Endothelial cell of umbilical vein (primary cell): ENCODE measurements around the gene LEMD1. TPM values are rescaled to one million over a fixed set of nuclear protein-coding genes. Genes with fewer than 3 reads are reported as not detected.

Experiments used
- BruUV-seq: library from RNA; stranded (reverse); fragments of 400-500 nt; replicated peaks from 2 replicates; lab custom pipeline; 2021; lab: Mats Ljungman, UMichigan
- CTCF ChIA-PET: fragments of 300-600, 350-600 bp; sonication (Branson Sonifier 250); formaldehyde crosslinking; loops from one replicate; lab custom pipeline; 2021; ENCODE audit warnings: antibody characterized with exemption, inconsistent platforms; lab: Charles Lee
- POLR2A ChIA-PET: fragments of 300-600, 350-600 bp; sonication (Branson Sonifier 250); formaldehyde crosslinking; loops from one replicate; lab custom pipeline; 2021; ENCODE audit warnings: antibody characterized with exemption, inconsistent platforms; lab: Charles Lee
- DNase-seq: peaks from one replicate; pipeline ENCODE4 v3.0.0-alpha.2; 2011; ENCODE audit warnings: low read depth, low spot score
- FAIRE-seq: peaks from 2 replicates; lab custom pipeline; 2011; peaks lifted over from hg19 to GRCh38; lab: Jason Lieb, UNC
- H2AFZ ChIP-seq: 2 replicates; pipeline ENCODE4 v1.6.0; 2012; ENCODE audit warnings: low read depth, low read length, control low read depth, inconsistent platforms
- H3K27ac ChIP-seq: 2 replicates; pipeline ENCODE4 v1.5.1; 2011; ENCODE audit warnings: low read depth, mild to moderate bottlenecking, control low read depth, low read length, moderate library complexity; ENCODE audit not compliant: insufficient read depth
- H3K27me3 ChIP-seq, 2 experiments: 2 replicates each; pipeline versions ENCODE4 v1.6.0 to v1.6.1; 2011; ENCODE audit warnings: low read length in 2 of 2, mixed read lengths in 1 of 2; ENCODE audit not compliant: control insufficient read depth in 2 of 2, insufficient read depth in 2 of 2
- H3K36me3 ChIP-seq, 2 experiments: 2 replicates in 1 of 2; 3 replicates in 1 of 2; pipeline ENCODE4 v1.5.1; 2011; ENCODE audit warnings: low read length in 2 of 2, mild to moderate bottlenecking in 1 of 2, moderate library complexity in 1 of 2; ENCODE audit not compliant: control insufficient read depth in 2 of 2, insufficient read depth in 2 of 2; ENCODE audit errors: extremely low read depth in 1 of 2
- H3K4me1 ChIP-seq: 3 replicates; pipeline ENCODE4 v1.5.1; 2011; ENCODE audit warnings: mild to moderate bottlenecking, low read length; ENCODE audit not compliant: control insufficient read depth, insufficient read depth; ENCODE audit errors: extremely low read depth
- H3K4me2 ChIP-seq: 2 replicates; pipeline ENCODE4 v1.6.1; 2011; ENCODE audit warnings: low read length, control low read depth, mixed read lengths; ENCODE audit not compliant: insufficient read depth
- H3K4me3 ChIP-seq, 3 experiments: fragments of 200-600 bp in 1 of 3; sonication (generic), shearing (Covaris generic) in 1 of 3; replicated peaks in 1 of 3; 2 replicates each; pipeline ENCODE4 v1.5.1; 2011 to 2016; ENCODE audit warnings: control low read depth in 3 of 3, low read length in 3 of 3, mild to moderate bottlenecking in 2 of 3, inconsistent platforms in 1 of 3, low read depth in 1 of 3, moderate library complexity in 1 of 3; ENCODE audit not compliant: insufficient read depth in 1 of 3
- H3K79me2 ChIP-seq: 2 replicates; pipeline ENCODE4 v1.6.0; 2012; ENCODE audit warnings: low read length, inconsistent platforms; ENCODE audit not compliant: control insufficient read depth, insufficient read depth
- H3K9ac ChIP-seq: replicated peaks from 2 replicates; pipeline ENCODE3; 2011; ENCODE audit warnings: low read length, control low read depth; ENCODE audit not compliant: insufficient read depth; ENCODE audit errors: extremely low read depth
- H3K9me1 ChIP-seq: replicated peaks from 3 replicates; pipeline ENCODE4 v1.6.0; 2011; ENCODE audit warnings: mild to moderate bottlenecking, low read length; ENCODE audit not compliant: control insufficient read depth, insufficient read depth; ENCODE audit errors: extremely low read depth
- H3K9me3 ChIP-seq: replicated peaks from 2 replicates; pipeline ENCODE4 v1.5.1; 2012; ENCODE audit warnings: low read length, inconsistent platforms; ENCODE audit not compliant: control insufficient read depth, insufficient read depth
- H4K20me1 ChIP-seq: replicated peaks from 2 replicates; pipeline ENCODE3; 2011; ENCODE audit warnings: mild to moderate bottlenecking, low read length; ENCODE audit not compliant: control insufficient read depth, insufficient read depth; ENCODE audit errors: extremely low read depth
- CTCF ChIP-seq, 2 donors: IDR thresholded peaks; 1 replicate in 1 of 2; 2 replicates in 1 of 2; pipeline ENCODE4 v1.5.1; 2011; ENCODE audit warnings: low read length in 2 of 2, mild to moderate bottlenecking in 2 of 2, moderate library complexity in 2 of 2, control low read depth in 1 of 2, inconsistent platforms in 1 of 2, low read depth in 1 of 2; ENCODE audit not compliant: insufficient read depth in 1 of 2; ENCODE audit errors: extremely low read depth in 1 of 2
- EZH2 ChIP-seq: IDR thresholded peaks from 2 replicates; pipeline ENCODE4 v1.6.1; 2012; ENCODE audit warnings: borderline replicate concordance, low read depth, mild to moderate bottlenecking, moderate library complexity, low read length, inconsistent platforms; ENCODE audit not compliant: severe bottlenecking
- FOS ChIP-seq: IDR thresholded peaks from 2 replicates; pipeline ENCODE4 v1.6.1; 2011; ENCODE audit warnings: mild to moderate bottlenecking, low read length, moderate library complexity, borderline replicate concordance; ENCODE audit not compliant: insufficient read depth
- GATA2 ChIP-seq: IDR thresholded peaks from 2 replicates; pipeline ENCODE4 v1.7.0; 2011; ENCODE audit warnings: low read depth, mild to moderate bottlenecking, moderate library complexity, mixed read lengths, low read length; ENCODE audit not compliant: insufficient read length, insufficient read depth
- JUN ChIP-seq: IDR thresholded peaks from 2 replicates; pipeline ENCODE4 v1.6.1; 2011; ENCODE audit warnings: borderline replicate concordance, low read depth; ENCODE audit not compliant: insufficient read length, insufficient read depth
- MAX ChIP-seq: IDR thresholded peaks from 2 replicates; pipeline ENCODE4 v1.6.1; 2011; ENCODE audit not compliant: insufficient read depth, insufficient read length
- MYC ChIP-seq: IDR thresholded peaks from one replicate; pipeline ENCODE4 v1.6.1; 2011; ENCODE audit warnings: mild to moderate bottlenecking, low read depth, low read length
- POLR2A ChIP-seq: IDR thresholded peaks from 2 replicates; pipeline ENCODE4 v1.6.1; 2012; ENCODE audit warnings: low read depth, mild to moderate bottlenecking, control low read depth, low read length
- POLR2AphosphoS5 ChIP-seq: IDR thresholded peaks from 2 replicates; pipeline ENCODE4 v1.6.1; 2012; ENCODE audit warnings: low read depth, mild to moderate bottlenecking, control low read depth, low read length, moderate library complexity; ENCODE audit not compliant: insufficient read depth
- dilution Hi-C: fragments of 300-500 bp; cut with MboI; formaldehyde crosslinking; loops from one replicate; pipeline ENCODE4 v1.15.0; 2019; ENCODE audit warnings: low sequenced_read_pairs; ENCODE audit not compliant: extremely low pct_ligation_motif_present
- intact Hi-C: fragments of 100-400 bp; cut with micrococcal nuclease; formaldehyde crosslinking; loops from one replicate; pipeline ENCODE4 v1.10.0; 2022
- polyA plus RNA-seq, 4 experiments: library from polyadenylated mRNA; depleted of rRNA in 3 of 4; stranded (reverse) in 3 of 4; unstranded in 1 of 4; fragments of >200 nt; gene quantifications; 2 replicates each; pipeline versions ENCODE4 v1.2.1 to v1.2.3, GENCODE V29; 2011 to 2012; ENCODE audit warnings: missing spikeins in 1 of 4
- total RNA-seq: library from RNA; stranded (reverse); gene quantifications from 2 replicates; pipeline ENCODE4 v1.2.3, GENCODE V29; 2021

Gene LEMD1
- total and polyA plus RNA-seq, 2 donors (not counting 3 experiments of a cell fraction or from before 2014, with no cell fraction given): not detected

GRCh38 chr1:205444931-205445645, 23.2 kb upstream of the LEMD1 start:
- ChIA-PET POLR2A (no interaction called here), CTCF (interaction anchor here (0.6 to 1.5 kb wide), 2 partner anchors 51 to 91 kb away, joined by 3 read pairs; no protein-coding TSS in a partner anchor)
- no peaks in the 10 kb centered on the region for H3K79me2 ChIP-seq
- no peaks in the 10 kb centered on the region for H3K9me3 ChIP-seq
- no peaks in the 10 kb centered on the region for H3K36me3 ChIP-seq
- TF ChIP-seq EZH2 (no peak), POLR2AphosphoS5 (no peak), POLR2A (no peak), CTCF (IDR thresholded peaks at IDR 0.05; ENCODE audit: extremely low read depth in 1 of 2, insufficient read depth in 1 of 2, low read depth in 1 of 2, low read length in 2 of 2) (no peak), MYC (no peak), GATA2 (no peak), FOS (no peak), MAX (no peak), JUN (no peak)
- H3K9ac ChIP-seq: no peak overlapping the region
- no peaks in the 10 kb centered on the region for H3K4me1 ChIP-seq
- no peak overlapping the region for H3K27ac ChIP-seq
- dilution Hi-C loops: no loop called here
- no peak overlapping the region for H2AFZ ChIP-seq
- H3K4me2 ChIP-seq: no peak overlapping the region
- no peaks in the 10 kb centered on the region for H4K20me1 ChIP-seq
- H3K4me3 ChIP-seq: no peak overlapping the region
- peaks cover 22 to 24% of the 10 kb centered on the region in 2 experiments for H3K27me3 ChIP-seq
- BruUV-seq: no TSS peak
- FAIRE-seq (no peak), DNase-seq (no peak)
- no peaks in the 10 kb centered on the region for H3K9me1 ChIP-seq
- intact Hi-C loops: no loop called here
